SK-N-SH treated with all-trans-retinoic acid at 6 μM for 48 hours (cell line): Measurements from ENCODE around the gene ASCL2.

Experiments
- ATAC-seq: fragments of 200-7000 bp; cut with Tn5 transposase; 3 replicates; pipeline ENCODE4 v1.9.1; 2020; ENCODE audit warnings: mild to moderate bottlenecking, moderate library complexity
- ARNTL ChIP-seq: fragments of 450-650 bp; formaldehyde crosslinking; IDR thresholded peaks from 2 replicates; pipeline ENCODE4 v1.5.0; 2020; ENCODE audit warnings: low read depth, mild to moderate bottlenecking, moderate library complexity, borderline replicate concordance
- CREB5 ChIP-seq: fragments of 250-450 bp; sonication (Bioruptor Pico); IDR thresholded peaks from 2 replicates; pipeline ENCODE4 v1.5.1; 2020; ENCODE audit warnings: low read depth, mild to moderate bottlenecking, moderate library complexity
- CSDC2 ChIP-seq: fragments of 250-450 bp; sonication (Bioruptor Pico); IDR thresholded peaks from 2 replicates; pipeline ENCODE4 v1.5.0; 2020; ENCODE audit warnings: mild to moderate bottlenecking, moderate library complexity
- CSRNP3 ChIP-seq: fragments of 250-450 bp; sonication (Bioruptor Pico); IDR thresholded peaks from 2 replicates; pipeline ENCODE4 v1.5.1; 2021; ENCODE audit warnings: mild to moderate bottlenecking, moderate library complexity
- ESRRG ChIP-seq: fragments of 250-450 bp; sonication (Bioruptor Pico); IDR thresholded peaks from 2 replicates; pipeline ENCODE4 v1.6.1; 2021; ENCODE audit warnings: mild to moderate bottlenecking
- GLIS3 ChIP-seq: fragments of 250-450 bp; sonication (Bioruptor Pico); IDR thresholded peaks from 2 replicates; pipeline ENCODE4 v1.5.0; 2020; ENCODE audit warnings: mild to moderate bottlenecking, moderate library complexity
- ISL1 ChIP-seq: fragments of 250-450 bp; sonication (Bioruptor Pico); IDR thresholded peaks from 2 replicates; pipeline ENCODE4 v2.1.2; 2022; ENCODE audit warnings: mild to moderate bottlenecking, moderate library complexity
- OSR1 ChIP-seq: fragments of 250-450 bp; sonication (Bioruptor Pico); IDR thresholded peaks from 2 replicates; pipeline ENCODE4 v1.8.0; 2022; ENCODE audit warnings: moderate library complexity, mild to moderate bottlenecking, inconsistent platforms
- PATZ1 ChIP-seq: fragments of 250-450 bp; sonication (Bioruptor Pico); IDR thresholded peaks from 2 replicates; pipeline ENCODE4 v1.8.0; 2020; ENCODE audit warnings: mild to moderate bottlenecking, moderate library complexity, borderline replicate concordance
- POU6F1 ChIP-seq: fragments of 250-450 bp; sonication (Bioruptor Pico); IDR thresholded peaks from 2 replicates; pipeline ENCODE4 v1.8.0; 2021; ENCODE audit warnings: low read depth, mild to moderate bottlenecking, moderate library complexity, borderline replicate concordance
- PPARA ChIP-seq: fragments of 250-450 bp; sonication (Bioruptor Pico); IDR thresholded peaks from 2 replicates; pipeline ENCODE4 v1.5.0; 2020; ENCODE audit warnings: mild to moderate bottlenecking, borderline replicate concordance
- RARB ChIP-seq: fragments of 250-450 bp; sonication (Bioruptor Pico); IDR thresholded peaks from 2 replicates; pipeline ENCODE4 v1.8.0; 2021; ENCODE audit warnings: mild to moderate bottlenecking, moderate library complexity
- SNAI2 ChIP-seq: fragments of 250-450 bp; sonication (Bioruptor Pico); IDR thresholded peaks from 2 replicates; pipeline ENCODE4 v1.5.0; 2020; ENCODE audit warnings: mild to moderate bottlenecking, moderate library complexity
- TCF4 ChIP-seq: fragments of 250-450 bp; sonication (Bioruptor Pico); IDR thresholded peaks from 2 replicates; pipeline ENCODE4 v1.8.0; 2021; ENCODE audit warnings: mild to moderate bottlenecking, moderate library complexity, borderline replicate concordance
- TOX ChIP-seq: fragments of 250-450 bp; sonication (Bioruptor Pico); IDR thresholded peaks from 2 replicates; pipeline ENCODE4 v1.8.0; 2021; ENCODE audit warnings: mild to moderate bottlenecking, moderate library complexity, borderline replicate concordance
- ZC3H10 ChIP-seq: fragments of 250-450 bp; sonication (Bioruptor Pico); IDR thresholded peaks from 2 replicates; pipeline ENCODE4 v1.5.1; 2021; ENCODE audit warnings: mild to moderate bottlenecking, moderate library complexity
- ZFP3 ChIP-seq: fragments of 250-450 bp; sonication (Bioruptor Pico); IDR thresholded peaks from 2 replicates; pipeline ENCODE4 v1.5.0; 2020; ENCODE audit warnings: mild to moderate bottlenecking, moderate library complexity
- ZFP30 ChIP-seq: fragments of 450-650 bp; formaldehyde crosslinking; IDR thresholded peaks from 2 replicates; pipeline ENCODE4 v1.5.0; 2022; ENCODE audit warnings: mild to moderate bottlenecking, moderate library complexity
- ZNF565 ChIP-seq: fragments of 450-650 bp; formaldehyde crosslinking; conservative IDR thresholded peaks from 2 replicates; pipeline ENCODE4 v1.5.0; 2020; ENCODE audit warnings: low read depth, mild to moderate bottlenecking, moderate library complexity
- ZNF70 ChIP-seq: fragments of 450-650 bp; formaldehyde crosslinking; IDR thresholded peaks from 2 replicates; pipeline ENCODE4 v1.5.0; 2020; ENCODE audit warnings: mild to moderate bottlenecking, moderate library complexity
- ZNF8 ChIP-seq: fragments of 450-650 bp; formaldehyde crosslinking; IDR thresholded peaks from 2 replicates; pipeline ENCODE4 v1.5.0; 2020; ENCODE audit warnings: mild to moderate bottlenecking, moderate library complexity

Gene ASCL2

GRCh38 chr11:2300936-2301630 is 30.7 kb upstream of the ASCL2 start:
- no peak for ATAC-seq
- TF ChIP-seq CREB5 (CRISPR knock-in tag) (no peak), ZC3H10 (CRISPR knock-in tag) (no peak), CSRNP3 (no peak), ZNF70 (CRISPR knock-in tag) (no peak), ZNF8 (CRISPR knock-in tag) (no peak), PATZ1 (CRISPR knock-in tag) (no peak), RARB (CRISPR knock-in tag) (no peak), GLIS3 (no peak), OSR1 (CRISPR knock-in tag) (no peak), ISL1 (no peak)

- TF ChIP-seq TCF4 (no peak), PATZ1 (CRISPR knock-in tag) (no peak), ZNF565 (no peak), CSRNP3 (no peak), CREB5 (CRISPR knock-in tag) (no peak), CSDC2 (CRISPR knock-in tag) (no peak), ESRRG (CRISPR knock-in tag) (no peak), SNAI2 (CRISPR knock-in tag) (no peak), ZNF8 (CRISPR knock-in tag) (no peak), ZC3H10 (CRISPR knock-in tag) (no peak), ZFP30 (CRISPR knock-in tag) (no peak), TOX (CRISPR knock-in tag) (no peak), ZNF70 (CRISPR knock-in tag) (no peak), PPARA (CRISPR knock-in tag) (no peak), ARNTL (CRISPR knock-in tag) (no peak), ISL1 (no peak), ZFP3 (no peak), RARB (CRISPR knock-in tag) (no peak), POU6F1 (CRISPR knock-in tag) (no peak)
Measured at GRCh38 chr11:2300290-2300935, 30.0 kb upstream of the ASCL2 start.

More at GRCh38 chr11:2300290-2300935, 30.0 kb upstream of the ASCL2 start:
- no peak for ATAC-seq
